GM12872 (cell line): ENCODE results near the gene MYO7B.

ENCODE experiments used
- CTCF ChIP-seq: IDR thresholded peaks from 3 replicates; pipeline ENCODE4 v1.5.1; 2011; ENCODE audit warnings: low read depth, mild to moderate bottlenecking, low read length, moderate library complexity; ENCODE audit not compliant: insufficient read depth

The MYO7B gene

GRCh38 chr2:127525691-127526131, 9.8 kb upstream of the MYO7B start:
- no peak for TF ChIP-seq CTCF

- no peak for TF ChIP-seq CTCF
Observed at GRCh38 chr2:127526132-127527000, 9.1 kb upstream of the MYO7B start, which contains the start of gene IWS1. Gene IWS1 (minus strand): TSS chr2:127526489. CDS start chr2:127526208, 281 bp downstream.

GRCh38 chr2:127527001-127527804, 8.3 kb upstream of the MYO7B start:
- TF ChIP-seq CTCF: no peak

GRCh38 chr2:127528487-127528886, 7.0 kb upstream of the MYO7B start:
- no peak for TF ChIP-seq CTCF

- TF ChIP-seq CTCF: no peak
Observed at GRCh38 chr2:127530245-127531140, 5.0 kb upstream of the MYO7B start.

- peak; percentile 25; the same call in 1 of the 3 replicates for TF ChIP-seq CTCF
Observed at GRCh38 chr2:127531221-127531648, 4.2 kb upstream of the MYO7B start.

GRCh38 chr2:127532296-127532695, 3.2 kb upstream of the MYO7B start:
- TF ChIP-seq CTCF: no peak
